NCI-H446 (cell line): ENCODE results near the gene CSAG1.
"Not testable (repeated sequence)": the region's sequence is repeated elsewhere in the genome, so short reads cannot be mapped to it uniquely, and the experiment has no call there.

Experiments used
- DNase-seq, 2 experiments: peaks; one replicate each; lab custom pipeline; 2025; lab: John Stamatoyannopoulos, UW

CSAG1 gene

GRCh38 chrX:152733261-152733975, at the start of gene CSAG1, which contains the start of gene MAGEA12:
Gene CSAG1, minus strand, starts transcription at chrX:152733721. Its CDS starts 1,261 bp downstream, at chrX:152732460.
Gene MAGEA12, plus strand, starts transcription at chrX:152733757. Its CDS starts 2,405 bp downstream, at chrX:152736162.
- DNase-seq: peak; percentile 56 to 85

GRCh38 chrX:152769549-152770289, 36.2 kb upstream of the CSAG1 start, which contains the start of gene MAGEA6:
Gene MAGEA6, minus strand, starts transcription at chrX:152769689. Its CDS starts 2,039 bp downstream, at chrX:152767650.
- DNase-seq: not testable (repeated sequence)

GRCh38 chrX:152766562-152766961, 33.0 kb upstream of the CSAG1 start:
- DNase-seq: not testable (repeated sequence)

- not testable (repeated sequence) for DNase-seq
These were observed 28.1 kb upstream of the CSAG1 start for GRCh38 chrX:152761582-152761981.

- DNase-seq: not testable (repeated sequence)
These were observed 26.0 kb upstream of the CSAG1 start for GRCh38 chrX:152759544-152759943.

- not testable (repeated sequence) for DNase-seq
These were observed 25.4 kb upstream of the CSAG1 start, which contains the start of gene CSAG3 for GRCh38 chrX:152758918-152759317. Gene CSAG3, plus strand, starts transcription at chrX:152759218.

- DNase-seq: not testable (repeated sequence)
These were observed 21.4 kb upstream of the CSAG1 start for GRCh38 chrX:152754871-152755270.

- DNase-seq: not testable (repeated sequence)
These were observed 20.4 kb upstream of the CSAG1 start, which contains the start of gene MAGEA2 for GRCh38 chrX:152753686-152754650. Gene MAGEA2, minus strand, starts transcription at chrX:152753842. Its CDS starts 2,479 bp downstream, at chrX:152751363.

- DNase-seq: no peak
These were observed 5.0 kb upstream of the CSAG1 start for GRCh38 chrX:152738560-152738959.

- DNase-seq: not testable (repeated sequence)
These were observed 3.0 kb upstream of the CSAG1 start for GRCh38 chrX:152736528-152736927.

GRCh38 chrX:152735860-152736511, 2.5 kb upstream of the CSAG1 start:
- no peak for DNase-seq

GRCh38 chrX:152735101-152735500, 1.6 kb upstream of the CSAG1 start:
- no peak for DNase-seq

GRCh38 chrX:152734143-152734858, 780 bp upstream of the CSAG1 start:
- not testable (repeated sequence) for DNase-seq

GRCh38 chrX:152725409-152725808, 8.1 kb downstream of the CSAG1 start:
- no peak for DNase-seq

- DNase-seq: not testable (repeated sequence)
These were observed 19.4 kb downstream of the CSAG1 start, which contains the start of gene MAGEA2B for GRCh38 chrX:152713815-152714787. Gene MAGEA2B, plus strand, starts transcription at chrX:152714628. Its CDS starts 2,479 bp downstream, at chrX:152717107.

GRCh38 chrX:152713195-152713594, 20.3 kb downstream of the CSAG1 start:
- DNase-seq: not testable (repeated sequence)

- not testable (repeated sequence) for DNase-seq
These were observed 24.3 kb downstream of the CSAG1 start, which contains the start of gene CSAG2 for GRCh38 chrX:152709173-152709572. Gene CSAG2, minus strand, starts transcription at chrX:152709273. Its CDS starts 161 bp downstream, at chrX:152709112.

- not testable (repeated sequence) for DNase-seq
These were observed 27.0 kb downstream of the CSAG1 start for GRCh38 chrX:152706500-152706899.

GRCh38 chrX:152700390-152700789, 33.1 kb downstream of the CSAG1 start:
- not testable (repeated sequence) for DNase-seq
